GM19239 (cell line): ENCODE measurements around the gene LMO1.

Experiments
- DNase-seq: peaks from one replicate; pipeline ENCODE4 v3.0.0; 2011; ENCODE audit warnings: low spot score; ENCODE audit not compliant: insufficient read length
- FAIRE-seq: peaks from 2 replicates; lab custom pipeline; 2011; peaks lifted over from hg19 to GRCh38; lab: Jason Lieb, UNC

The LMO1 gene

DNA sequence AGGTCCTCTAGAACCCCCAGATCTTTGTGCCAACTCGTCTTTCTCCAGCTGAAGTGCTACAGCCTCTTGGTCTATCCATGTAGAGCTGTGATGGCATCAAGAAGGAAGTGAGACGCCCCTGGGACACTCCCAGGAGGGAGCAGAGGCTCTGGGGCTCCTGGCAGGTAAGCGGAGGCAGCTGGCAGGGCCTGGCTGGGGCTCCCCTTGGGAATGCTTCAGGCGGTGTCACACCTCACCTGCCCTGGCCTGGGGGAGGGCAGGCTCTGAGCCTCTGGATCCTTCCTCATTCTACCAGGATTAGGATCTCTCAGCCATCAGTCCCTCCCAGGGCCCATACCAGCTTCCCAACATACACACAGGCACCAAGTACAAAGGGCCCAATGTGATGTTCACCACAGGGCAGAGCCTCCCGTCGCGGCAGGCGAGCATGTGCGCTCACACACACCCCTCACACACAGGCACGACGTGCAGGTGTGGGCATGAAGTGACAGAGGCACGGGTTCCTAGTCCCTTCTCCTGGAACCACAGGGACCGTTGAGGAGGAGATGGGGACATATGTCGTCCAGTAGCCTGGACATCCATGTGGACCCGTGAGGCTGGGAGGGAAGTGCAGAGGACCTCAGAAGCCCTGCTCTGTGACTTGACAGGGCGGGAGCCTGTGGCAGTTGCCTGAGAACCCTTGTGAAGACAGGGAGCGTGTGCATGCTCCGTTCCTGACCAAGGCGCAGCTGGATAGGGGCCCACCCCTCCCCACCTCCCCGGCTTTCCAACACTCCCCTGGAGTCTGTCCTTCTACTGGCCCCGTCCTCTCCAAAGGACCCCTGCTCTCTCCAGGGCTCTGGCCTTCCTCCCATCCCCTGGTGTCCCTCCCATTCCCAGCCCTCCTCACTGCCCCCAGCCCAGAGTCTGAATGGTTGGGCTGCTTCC lies 32.5 kb downstream of the LMO1 start:
- FAIRE-seq: no peak
- DNase-seq: no peak

DNA sequence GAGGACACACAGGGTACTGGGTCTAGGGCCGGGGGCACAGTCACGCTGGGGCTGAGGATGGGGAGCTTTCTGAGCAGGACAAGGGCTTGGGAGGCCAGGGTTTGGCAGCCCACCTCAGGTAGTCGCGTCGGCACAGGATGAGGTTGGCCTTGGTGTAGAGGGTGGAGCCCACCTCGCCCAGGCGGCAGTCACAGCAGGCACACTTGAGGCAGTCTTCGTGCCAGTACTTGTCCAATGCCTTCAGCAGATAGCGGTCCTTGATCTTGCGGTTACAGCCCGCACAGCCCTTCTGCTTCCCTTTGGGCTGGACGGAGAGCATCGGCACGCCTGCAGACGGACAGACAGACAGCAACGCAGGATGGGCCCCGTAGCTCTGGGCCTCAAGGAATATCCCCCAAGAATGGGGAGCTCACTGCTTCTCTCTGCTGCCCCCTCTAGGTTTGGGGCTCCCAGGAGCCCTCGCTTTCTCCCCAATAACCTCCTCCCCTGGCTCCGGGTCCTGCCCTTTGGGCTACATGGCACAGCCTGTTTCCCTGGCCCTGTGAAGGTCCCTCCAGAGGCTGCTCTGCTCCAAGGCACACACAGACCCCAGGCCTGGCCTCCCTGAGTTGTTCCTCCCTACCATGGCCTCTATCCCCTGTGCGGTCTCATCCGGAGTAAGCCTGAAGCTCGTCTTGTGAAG lies 33.4 kb downstream of the LMO1 start:
- FAIRE-seq (no peak), DNase-seq (no peak)

DNA sequence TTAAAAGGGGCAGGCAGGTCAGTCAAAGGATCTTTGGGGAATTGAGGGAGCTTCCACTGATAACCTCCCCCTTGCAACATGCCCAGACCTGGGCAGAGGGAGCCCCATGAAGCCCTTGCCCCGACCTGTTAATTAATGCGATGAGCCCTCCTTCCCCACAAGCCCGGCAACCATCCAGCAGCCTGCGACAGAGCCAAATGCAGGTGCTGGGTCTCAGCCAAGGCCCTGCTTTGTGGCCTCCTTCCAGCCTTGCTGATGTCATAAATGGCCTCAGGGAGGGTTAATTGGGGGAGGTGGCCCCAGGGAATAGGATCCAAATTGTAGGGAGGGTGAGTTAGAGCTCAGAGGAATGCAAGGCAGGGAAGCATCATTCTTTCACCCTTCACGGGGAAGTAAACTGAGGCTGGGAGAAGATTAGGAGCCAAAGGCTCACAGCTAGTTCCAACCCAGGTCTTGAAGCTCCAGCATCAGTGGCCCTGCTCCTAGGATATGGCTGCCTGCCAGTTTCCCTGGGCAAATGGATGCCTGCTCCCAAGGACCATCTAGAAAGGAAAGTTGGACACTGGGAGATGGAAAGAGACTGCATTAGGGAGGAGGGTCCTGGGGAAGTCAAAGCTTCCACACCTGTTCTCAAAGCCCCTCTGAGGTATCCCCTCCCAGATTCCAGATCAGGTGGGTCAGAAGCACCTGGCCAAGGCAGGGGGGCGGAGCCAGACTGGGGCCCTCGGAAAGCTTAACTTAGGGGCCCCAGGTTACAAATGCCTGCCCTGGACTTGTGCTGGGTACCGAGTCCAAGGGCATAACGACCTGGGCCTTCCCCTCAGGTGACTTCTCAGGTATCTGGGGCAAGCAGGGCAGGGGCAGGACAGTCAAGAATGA lies 34.1 kb downstream of the LMO1 start:
- FAIRE-seq (no peak), DNase-seq (no peak)

DNA sequence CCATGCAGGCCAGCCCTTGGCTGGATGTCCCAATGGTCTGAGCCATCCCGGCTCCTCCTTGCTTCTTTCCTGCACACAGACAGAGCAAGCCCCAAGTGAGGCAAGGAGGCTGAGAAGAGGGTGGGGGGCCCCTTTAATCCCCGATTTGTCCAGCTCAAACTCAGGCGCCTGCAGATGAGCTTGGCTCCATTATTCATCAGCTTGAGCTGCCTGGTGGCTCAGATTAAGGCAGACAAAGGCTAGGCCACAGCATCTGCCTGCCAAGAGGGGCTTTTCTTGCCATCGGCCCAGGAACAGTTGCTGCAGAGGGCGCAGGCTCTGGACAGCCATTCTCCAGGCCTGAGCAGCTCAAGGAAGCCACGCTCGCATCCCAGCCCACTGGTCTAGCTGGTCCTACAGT lies 35.4 kb downstream of the LMO1 start:
- no peak for FAIRE-seq
- no peak for DNase-seq

- DNase-seq: no peak
- no peak for FAIRE-seq
Observed at GRCh38 chr11:8227156-8228152, 36.2 kb downstream of the LMO1 start.

GRCh38 chr11:8225589-8226036 lies 38.1 kb downstream of the LMO1 start:
- peak; percentile 83 for DNase-seq
- peak; percentile 39 for FAIRE-seq

- FAIRE-seq: no peak
- no peak for DNase-seq
Observed at GRCh38 chr11:8224711-8225110, 39.0 kb downstream of the LMO1 start.

GRCh38 chr11:8224161-8224591 lies 39.5 kb downstream of the LMO1 start:
- DNase-seq (no peak), FAIRE-seq (no peak)

- DNase-seq (no peak), FAIRE-seq (no peak)
Observed at GRCh38 chr11:8223513-8223900, 40.2 kb downstream of the LMO1 start.

- FAIRE-seq (no peak), DNase-seq (no peak)
Observed at GRCh38 chr11:8222820-8223512, 40.7 kb downstream of the LMO1 start.

DNA sequence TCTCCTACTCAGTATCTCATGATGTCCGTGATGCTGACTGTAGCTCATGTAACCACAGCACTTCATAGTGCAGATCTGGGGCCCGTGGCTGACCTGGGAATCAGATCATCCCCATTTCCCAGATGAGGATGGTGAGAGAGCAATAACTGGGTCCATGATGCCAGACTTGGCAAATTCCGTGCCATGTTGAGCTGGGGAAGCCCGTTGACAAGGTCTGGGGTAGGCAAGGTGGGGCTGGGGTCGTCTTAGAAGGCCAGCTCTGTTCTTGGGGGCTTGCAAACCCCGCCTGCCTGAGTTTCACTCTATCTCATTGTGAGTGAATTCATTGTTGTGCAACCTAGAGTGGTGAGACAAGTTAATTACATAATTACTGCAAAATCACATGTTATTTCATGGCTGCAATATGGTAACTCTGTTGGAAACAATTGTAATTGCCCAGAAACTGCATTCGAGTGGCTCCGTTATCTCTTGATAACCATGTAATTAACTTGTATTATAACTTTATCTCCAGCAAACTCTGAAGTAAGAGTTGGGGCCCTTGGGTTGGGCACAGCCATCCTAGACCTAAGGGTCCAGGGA lies 41.7 kb downstream of the LMO1 start:
- DNase-seq: no peak
- FAIRE-seq: no peak

DNA sequence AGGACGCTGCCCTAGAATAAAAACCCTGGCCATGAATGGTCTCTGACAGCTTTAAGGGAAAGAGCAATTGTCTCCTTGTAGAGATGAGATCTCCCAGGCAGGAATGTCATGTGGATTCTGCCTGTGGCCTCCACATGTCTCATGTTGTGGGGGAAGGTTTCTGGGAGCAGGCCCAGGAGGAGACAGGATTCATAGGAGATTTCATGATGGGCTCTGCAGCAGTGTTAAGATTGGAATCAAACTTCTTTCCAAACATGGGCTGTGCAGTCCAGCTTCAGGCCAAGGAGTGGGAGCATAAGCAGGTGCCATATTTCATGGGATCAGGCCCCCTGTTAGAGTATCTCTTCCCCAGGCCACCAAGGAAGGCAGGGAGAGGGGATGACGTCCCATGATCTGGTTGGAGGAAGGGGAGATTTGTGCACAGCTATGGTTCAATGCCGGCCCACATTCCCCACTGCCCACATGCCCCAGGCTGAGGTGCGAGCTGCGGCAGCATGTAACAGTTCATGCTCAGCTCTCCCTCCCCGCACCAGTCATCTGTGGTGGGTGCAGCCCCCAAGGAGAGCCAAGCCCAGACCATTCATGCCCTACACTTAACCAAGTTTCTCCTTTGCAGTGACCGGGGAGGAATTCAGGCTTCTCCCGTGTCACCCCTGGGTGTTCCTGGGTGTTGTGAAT lies 42.5 kb downstream of the LMO1 start:
- no peak for FAIRE-seq
- DNase-seq: no peak

- DNase-seq: no peak
- FAIRE-seq: no peak
Observed at GRCh38 chr11:8220261-8221045, 43.2 kb downstream of the LMO1 start.

GRCh38 chr11:8219257-8220021 lies 44.2 kb downstream of the LMO1 start:
- no peak for FAIRE-seq
- peak; percentile 39 for DNase-seq

DNA sequence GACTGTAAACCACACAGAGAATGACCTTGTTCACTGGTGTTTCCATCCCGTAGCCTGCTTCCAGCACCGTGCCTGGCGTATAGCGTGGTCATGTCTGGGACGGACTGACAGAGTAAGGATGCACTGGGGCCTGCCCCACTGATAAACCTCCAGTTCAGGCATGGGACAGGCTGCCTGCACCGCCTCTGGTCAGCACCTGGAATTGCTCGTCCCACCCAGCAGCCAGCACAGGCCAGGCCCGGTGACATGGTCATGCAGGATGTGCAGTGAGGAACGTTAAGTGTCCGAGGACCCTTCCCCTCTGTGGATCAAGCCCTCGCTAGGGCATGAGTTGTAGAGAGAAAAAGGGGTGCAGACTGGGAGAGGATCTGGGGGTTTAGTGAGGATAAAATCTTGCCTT lies 44.8 kb downstream of the LMO1 start:
- no peak for FAIRE-seq
- no peak for DNase-seq

- FAIRE-seq (no peak), DNase-seq (no peak)
Observed at GRCh38 chr11:8218409-8218808, 45.3 kb downstream of the LMO1 start.
